GM15510 (cell line): Measurements from ENCODE around the gene PLEKHJ1.

Source experiments
- POLR2A ChIP-seq: IDR thresholded peaks from 3 replicates; pipeline ENCODE4 v1.6.1; 2011; ENCODE audit warnings: borderline replicate concordance; ENCODE audit not compliant: insufficient read length; ENCODE audit errors: extremely low read depth

Gene PLEKHJ1

GRCh38 chr19:2246801-2247361 lies 10.8 kb upstream of the PLEKHJ1 start:
- no peak for TF ChIP-seq POLR2A

GRCh38 chr19:2246014-2246620 lies 10.0 kb upstream of the PLEKHJ1 start:
- TF ChIP-seq POLR2A = no peak

- no peak for TF ChIP-seq POLR2A
Measured at GRCh38 chr19:2245273-2245672, 9.1 kb upstream of the PLEKHJ1 start.

GRCh38 chr19:2244486-2244885 lies 8.4 kb upstream of the PLEKHJ1 start:
- no peak for TF ChIP-seq POLR2A

GRCh38 chr19:2244125-2244411 lies 7.9 kb upstream of the PLEKHJ1 start:
- TF ChIP-seq POLR2A = no peak

- TF ChIP-seq POLR2A = no peak
Measured at GRCh38 chr19:2243274-2244124, 7.4 kb upstream of the PLEKHJ1 start.

GRCh38 chr19:2242816-2243215 lies 6.7 kb upstream of the PLEKHJ1 start:
- no peak for TF ChIP-seq POLR2A

- no peak for TF ChIP-seq POLR2A
Measured at GRCh38 chr19:2242092-2242537, 6.0 kb upstream of the PLEKHJ1 start.

GRCh38 chr19:2240881-2241760 lies 5.0 kb upstream of the PLEKHJ1 start:
- TF ChIP-seq POLR2A = no peak

GRCh38 chr19:2239771-2240770 lies 3.9 kb upstream of the PLEKHJ1 start:
- TF ChIP-seq POLR2A = no peak

GRCh38 chr19:2239173-2239572 lies 3.0 kb upstream of the PLEKHJ1 start:
- TF ChIP-seq POLR2A = no peak

- no peak for TF ChIP-seq POLR2A
Measured at GRCh38 chr19:2237869-2238153, 1.7 kb upstream of the PLEKHJ1 start.

- no peak for TF ChIP-seq POLR2A
Measured at GRCh38 chr19:2237051-2237868, 1.1 kb upstream of the PLEKHJ1 start.
